GM12878 (cell line): ENCODE measurements around the gene MEDAG.

Source experiments
- CTCF ChIP-seq, 3 experiments: IDR thresholded peaks in 2 of 3; conservative IDR thresholded peaks in 1 of 3; 2 replicates each; pipeline ENCODE4 v1.5.1; 2011; ENCODE audit warnings: low read depth in 3 of 3, low read length in 3 of 3, mild to moderate bottlenecking in 3 of 3, control low read depth in 2 of 3, moderate library complexity in 2 of 3, inconsistent platforms in 1 of 3, mixed read lengths in 1 of 3; ENCODE audit not compliant: control insufficient read depth in 2 of 3, insufficient read depth in 1 of 3; ENCODE audit errors: extremely low read depth in 1 of 3
- EZH2 ChIP-seq: IDR thresholded peaks from 2 replicates; pipeline ENCODE4 v1.6.1; 2012; ENCODE audit warnings: low read depth, mild to moderate bottlenecking, control low read depth, inconsistent platforms, low read length, borderline replicate concordance; ENCODE audit not compliant: control insufficient read depth
- GATAD2B ChIP-seq: fragments of 450-650 bp; conservative IDR thresholded peaks from 2 replicates; pipeline ENCODE4 v1.6.1; 2017; ENCODE audit warnings: low read depth, mild to moderate bottlenecking, moderate library complexity
- JUNB ChIP-seq: IDR thresholded peaks from 2 replicates; pipeline ENCODE4 v1.6.1; 2016; ENCODE audit warnings: antibody characterized with exemption, mild to moderate bottlenecking
- KDM1A ChIP-seq: fragments of 200-600 bp; sonication (generic); IDR thresholded peaks from 2 replicates; pipeline ENCODE4 v1.6.1; 2016; ENCODE audit warnings: borderline replicate concordance
- NFYB ChIP-seq: IDR thresholded peaks from 2 replicates; pipeline ENCODE4 v1.6.1; 2011; ENCODE audit warnings: low read depth, mild to moderate bottlenecking, low read length, improper control_type of control experiment, moderate library complexity; ENCODE audit not compliant: insufficient read depth
- POLR2A ChIP-seq: IDR thresholded peaks from 2 replicates; pipeline ENCODE4 v1.6.1; 2011; ENCODE audit warnings: low read depth, mild to moderate bottlenecking, low read length
- RAD21 ChIP-seq: IDR thresholded peaks from 2 replicates; pipeline ENCODE4 v1.6.1; 2011; ENCODE audit warnings: mild to moderate bottlenecking, low read depth, low read length, moderate library complexity; ENCODE audit not compliant: insufficient read depth
- REST ChIP-seq: IDR thresholded peaks from 2 replicates; pipeline ENCODE4 v1.6.1; 2012; ENCODE audit warnings: mild to moderate bottlenecking, low read depth, low read length
- TARDBP ChIP-seq: IDR thresholded peaks from 2 replicates; pipeline ENCODE4 v1.6.1; 2016; ENCODE audit warnings: borderline replicate concordance
- TCF7 ChIP-seq: IDR thresholded peaks from 2 replicates; pipeline ENCODE4 v1.6.1; 2014; ENCODE audit warnings: antibody characterized with exemption, borderline replicate concordance
- YY1 ChIP-seq: IDR thresholded peaks from 2 replicates; pipeline ENCODE4 v1.6.1; 2011; ENCODE audit warnings: low read depth, mild to moderate bottlenecking, low read length
- ZNF622 ChIP-seq: fragments of 450-650 bp; IDR thresholded peaks from 2 replicates; pipeline ENCODE4 v1.6.1; 2017; ENCODE audit warnings: mild to moderate bottlenecking, inconsistent platforms

- TF ChIP-seq ZNF622 (no peak), EZH2 (no peak), TCF7 (no peak), CTCF (IDR thresholded peaks at IDR 0.05 in 2 of 3, conservative IDR thresholded peaks at IDR 0.05 in 1 of 3; ENCODE audit: control insufficient read depth in 2 of 3, extremely low read depth in 1 of 3, insufficient read depth in 1 of 3, low read depth in 3 of 3, low read length in 3 of 3) (no peak), POLR2A (no peak), RAD21 (no peak), YY1 (no peak), TARDBP (no peak), KDM1A (no peak), NFYB (no peak), GATAD2B (no peak), REST (no peak), JUNB (no peak)
These were observed 16.8 kb upstream of the MEDAG start for GRCh38 chr13:30889196-30889690.
